Spleen (tissue), 11 donors: ENCODE results near the gene DDX20. TPM values are rescaled to one million over a fixed set of nuclear protein-coding genes. Genes with fewer than 3 reads are reported as not detected.

ENCODE experiments used
- DNase-seq: peaks from one replicate; pipeline ENCODE4 v3.0.0-alpha.2; 2020
- H3K27ac ChIP-seq, 8 donors: fragments of 200-600 bp; sonication (generic) in 7 of 8; 1 replicate in 4 of 8; 2 replicates in 4 of 8; pipeline versions ENCODE4 v1.5.0 to v1.8.0; 2016 to 2021; ENCODE audit warnings: inconsistent platforms in 4 of 8, mild to moderate bottlenecking in 4 of 8, moderate library complexity in 1 of 8
- H3K27me3 ChIP-seq, 7 donors: fragments of 200-600 bp; sonication (generic) in 6 of 7; replicated peaks in 1 of 7; 1 replicate in 4 of 7; 2 replicates in 3 of 7; pipeline versions ENCODE4 v1.5.0 to v1.8.0; 2016 to 2021; ENCODE audit warnings: inconsistent platforms in 3 of 7, mild to moderate bottlenecking in 1 of 7
- H3K36me3 ChIP-seq, 6 donors: fragments of 200-600 bp; sonication (generic) in 5 of 6; 1 replicate in 4 of 6; 2 replicates in 2 of 6; pipeline versions ENCODE4 v1.5.0 to v1.8.0; 2016 to 2021; ENCODE audit warnings: inconsistent platforms in 2 of 6
- H3K4me1 ChIP-seq, 6 donors: fragments of 200-600 bp; sonication (generic) in 5 of 6; 1 replicate in 3 of 6; 2 replicates in 3 of 6; pipeline versions ENCODE4 v1.5.0 to v1.8.0; 2016 to 2021; ENCODE audit warnings: inconsistent platforms in 3 of 6
- H3K4me3 ChIP-seq, 8 donors: fragments of 200-600 bp; sonication (generic) in 7 of 8; 1 replicate in 4 of 8; 2 replicates in 4 of 8; pipeline versions ENCODE4 v1.5.0 to v1.8.0; 2016 to 2021; ENCODE audit warnings: inconsistent platforms in 4 of 8, mild to moderate bottlenecking in 4 of 8, moderate library complexity in 2 of 8
- H3K9me3 ChIP-seq, 8 donors: fragments of 200-600 bp; sonication (generic) in 7 of 8; 1 replicate in 4 of 8; 2 replicates in 4 of 8; pipeline versions ENCODE4 v1.5.0 to v1.8.0; 2016 to 2021; ENCODE audit warnings: inconsistent platforms in 4 of 8
- CTCF ChIP-seq, 11 experiments: fragments of 200-600 bp in 7 of 11; fragments of 450-650 bp in 4 of 11; sonication (generic) in 4 of 11; IDR thresholded peaks in 8 of 11; conservative IDR thresholded peaks in 3 of 11; 1 replicate in 7 of 11; 2 replicates in 4 of 11; pipeline versions ENCODE4 v1.4.0 to v1.8.0; 2016 to 2021; ENCODE audit warnings: antibody characterized with exemption in 11 of 11, inconsistent platforms in 4 of 11, mild to moderate bottlenecking in 1 of 11
- POLR2A ChIP-seq, 3 donors: fragments of 450-650 bp; IDR thresholded peaks; one replicate each; pipeline ENCODE4 v1.5.1; 2017; ENCODE audit warnings: antibody characterized with exemption in 3 of 3, mild to moderate bottlenecking in 1 of 3
- POLR2AphosphoS5 ChIP-seq, 3 donors: sonication (generic); formaldehyde crosslinking; IDR thresholded peaks; one replicate each; pipeline ENCODE4 v1.5.1; 2017; ENCODE audit warnings: antibody characterized with exemption in 3 of 3
- WGBS, 5 donors: extraction: QIAGEN DNeasy Blood & Tissue Kit in 3 of 5; methylation state at CpG; one replicate each; pipeline versions ENCODE4 v1.1.5 to v1.1.7; 2013 to 2018; 5-methylcytosine and 5-hydroxymethylcytosine counted together
- intact Hi-C: fragments of 100-400 bp; cut with DNase I; formaldehyde crosslinking; loops from one replicate; pipeline ENCODE4 v1.15.0; 2023; ENCODE audit warnings: low total_unique reads
- polyA plus RNA-seq, 3 donors: library from polyadenylated mRNA; stranded (reverse); fragments of 200-250 nt; gene quantifications; one replicate each; pipeline ENCODE4 v1.2.1, GENCODE V29; 2013
- total RNA-seq, 7 donors: library from RNA; depleted of rRNA in 3 of 7; stranded (reverse); fragments of >200 nt in 3 of 7; fragmentation: NEBNext Ultra II Directional in 4 of 7; extraction: Animal tissue kit (Norgen Biotek cat#: 25700) in 4 of 7; gene quantifications; one replicate each; pipeline versions ENCODE4 v1.1.0 to v1.2.1, GENCODE V29; 2016 to 2021
- donor health status: healthy with polysubstance abuse.
- donor health status: DM: no; HTN: no; CAD: no; lungs with moderate emphysema.
- donor health status: DM: no; HTN: no; CAD: no.
- donor health status: Bipolar disorder and iron deficiency.
- donor health status: healthy.
- donor health status: DM: no; HTN: no; CAD: no.
- donor health status: DM: yes; HTN: yes; CAD: no.

DDX20 gene
- total and polyA plus RNA-seq, 10 donors, result 7.6 to 40.3 (median 13.3) TPM

GRCh38 chr1:111745675-111746613 lies 9.8 kb upstream of the DDX20 start:
- Histone ChIP-seq H3K27ac (no peak overlapping the region), H3K36me3 (no peaks in the 10 kb centered on the region), H3K4me3 (no peak overlapping the region), H3K9me3 (no peaks in the 10 kb centered on the region), H3K27me3 (peaks cover 0 to 16% (median 3%) of the 10 kb centered on the region in 7 donors), H3K4me1 (peaks cover 0 to 9% (median 0%) of the 10 kb centered on the region in 6 donors)
- 92 to 98% (median 94%) methylated on average over 8 to 9 of the region's 9 CpGs for WGBS, 5 donors
- TF ChIP-seq POLR2A (IDR thresholded peaks at IDR 0.05) (no peak), POLR2AphosphoS5 (IDR thresholded peaks at IDR 0.05) (no peak), CTCF (IDR thresholded peaks at IDR 0.05 in 8 of 11, conservative IDR thresholded peaks at IDR 0.05 in 3 of 11) (no peak)
- DNase-seq, result no peak
- intact Hi-C loops, result no loop called here

- peaks cover 0 to 9% (median 0%) of the 10 kb centered on the region in 6 donors for H3K4me1 ChIP-seq
- peaks cover 0 to 10% (median 0%) of the 10 kb centered on the region in 7 donors for H3K27me3 ChIP-seq
- 66 to 86% (median 79%) methylated on average over 2 of the region's 2 CpGs for WGBS, 5 donors
- TF ChIP-seq POLR2A (IDR thresholded peaks at IDR 0.05) (no peak), CTCF (IDR thresholded peaks at IDR 0.05 in 8 of 11, conservative IDR thresholded peaks at IDR 0.05 in 3 of 11) (no peak), POLR2AphosphoS5 (IDR thresholded peaks at IDR 0.05) (no peak)
- intact Hi-C loops, result no loop called here
- H3K4me3 ChIP-seq, result no peak overlapping the region
- no peak overlapping the region for H3K27ac ChIP-seq
- H3K36me3 ChIP-seq, result no peaks in the 10 kb centered on the region
- H3K9me3 ChIP-seq, result no peaks in the 10 kb centered on the region
- no peak for DNase-seq
Observed at GRCh38 chr1:111746614-111746999, 9.1 kb upstream of the DDX20 start.

GRCh38 chr1:111747282-111747734 lies 8.4 kb upstream of the DDX20 start:
- no peak for TF ChIP-seq POLR2A (IDR thresholded peaks at IDR 0.05)
- peak; percentile 44 to 87 (median 72) for TF ChIP-seq CTCF (IDR thresholded peaks at IDR 0.05 in 8 of 11, conservative IDR thresholded peaks at IDR 0.05 in 3 of 11)
- TF ChIP-seq POLR2AphosphoS5 (IDR thresholded peaks at IDR 0.05), result peak in 1 of 3 donors; percentile 45
- 20 to 46% (median 27%) methylated on average over 3 of the region's 3 CpGs for WGBS, 5 donors
- Histone ChIP-seq H3K4me3 (no peak overlapping the region), H3K27me3 (peaks cover 0 to 4% (median 0%) of the 10 kb centered on the region in 7 donors), H3K27ac (no peak overlapping the region), H3K4me1 (peaks cover 0 to 9% (median 0%) of the 10 kb centered on the region in 6 donors), H3K36me3 (no peaks in the 10 kb centered on the region), H3K9me3 (no peaks in the 10 kb centered on the region)
- intact Hi-C loops, result no loop called here
- DNase-seq, result no peak

- Histone ChIP-seq H3K4me1 (peaks cover 0 to 9% (median 0%) of the 10 kb centered on the region in 6 donors), H3K36me3 (no peaks in the 10 kb centered on the region), H3K27ac (no peak overlapping the region), H3K27me3 (peaks cover 0 to 3% (median 0%) of the 10 kb centered on the region in 7 donors), H3K4me3 (no peak overlapping the region), H3K9me3 (no peaks in the 10 kb centered on the region)
- 76 to 83% (median 76%) methylated on average over 4 of the region's 4 CpGs for WGBS, 5 donors
- intact Hi-C loops, result no loop called here
- no peak for DNase-seq
- TF ChIP-seq CTCF (IDR thresholded peaks at IDR 0.05 in 8 of 11, conservative IDR thresholded peaks at IDR 0.05 in 3 of 11) (no peak), POLR2A (IDR thresholded peaks at IDR 0.05) (no peak), POLR2AphosphoS5 (IDR thresholded peaks at IDR 0.05) (no peak)
Observed at GRCh38 chr1:111747947-111748346, 7.8 kb upstream of the DDX20 start.
